SK-N-MC (cell line): ENCODE data around the gene TBRG4.
"Not testable (repeated sequence)": the region's sequence is repeated elsewhere in the genome, so short reads cannot be mapped to it uniquely, and the experiment has no call there.

ENCODE experiments used
- DNase-seq: peaks from one replicate; pipeline ENCODE4 v3.0.0-alpha.2; 2011; ENCODE audit warnings: low read depth, low spot score
- H3K27ac ChIP-seq: fragments of 200-600 bp; sonication (generic); 2 replicates; pipeline ENCODE4 v1.5.1; 2016; ENCODE audit warnings: mixed run types
- H3K36me3 ChIP-seq: fragments of 200-600 bp; sonication (generic); 2 replicates; pipeline ENCODE4 v1.6.1; 2017; ENCODE audit warnings: antibody characterized with exemption, low read length, mixed read lengths; ENCODE audit not compliant: insufficient read depth
- H3K4me3 ChIP-seq: fragments of 200-600 bp; sonication (generic); 2 replicates; pipeline ENCODE4 v1.5.1; 2016
- H3K9ac ChIP-seq: fragments of 200-600 bp; sonication (generic); 2 replicates; pipeline ENCODE4 v1.8.0; 2017; ENCODE audit warnings: mixed run types, mixed read lengths; ENCODE audit not compliant: insufficient read length
- H3K9me3 ChIP-seq: fragments of 200-600 bp; sonication (generic); 2 replicates; pipeline ENCODE4 v1.6.1; 2017; ENCODE audit warnings: low read depth, mild to moderate bottlenecking, antibody characterized with exemption, low read length, moderate library complexity, mixed read lengths
- EZH2 ChIP-seq: fragments of 200-600 bp; sonication (generic); IDR thresholded peaks from one replicate; pipeline ENCODE4 v1.6.1; 2017; ENCODE audit warnings: antibody characterized with exemption
- FOXP2 ChIP-seq: optimal IDR thresholded peaks from 2 replicates; pipeline ENCODE3; 2011; ENCODE audit warnings: mild to moderate bottlenecking, moderate library complexity; ENCODE audit not compliant: insufficient read depth; ENCODE audit errors: extremely low read length, control extremely low read depth
- POLR2AphosphoS5 ChIP-seq: IDR thresholded peaks from 2 replicates; pipeline ENCODE4 v1.6.1; 2012; ENCODE audit warnings: mild to moderate bottlenecking, low read depth, low read length, borderline replicate concordance

The TBRG4 gene

DNA sequence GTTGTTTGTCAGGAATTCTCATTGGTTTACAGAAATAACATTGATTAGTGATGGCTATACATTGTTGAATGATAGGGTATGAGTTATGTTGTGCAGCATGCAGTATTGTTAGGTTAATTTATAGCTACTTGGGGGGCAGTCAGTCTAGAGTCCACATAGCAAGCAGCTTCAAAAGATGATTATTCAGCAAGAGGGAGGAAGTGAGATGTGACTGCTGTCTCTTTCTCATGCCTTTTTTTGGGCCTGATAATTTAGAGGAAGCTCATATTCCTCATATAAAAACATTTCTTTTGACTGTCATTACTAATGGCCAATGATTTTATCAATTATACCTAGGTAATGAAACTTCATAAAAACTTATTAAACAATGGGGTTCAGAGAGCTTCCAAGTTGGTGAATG lies 3.4 kb upstream of the TBRG4 start:
- Histone ChIP-seq H3K9me3 (no peaks in the 10 kb centered on the region), H3K36me3 (no peaks in the 10 kb centered on the region), H3K27ac (no peak overlapping the region), H3K4me3 (no peak overlapping the region), H3K9ac (no peak overlapping the region)
- no peak for TF ChIP-seq EZH2
- TF ChIP-seq FOXP2 = no peak
- TF ChIP-seq POLR2AphosphoS5 = no peak
- DNase-seq = no peak

DNA sequence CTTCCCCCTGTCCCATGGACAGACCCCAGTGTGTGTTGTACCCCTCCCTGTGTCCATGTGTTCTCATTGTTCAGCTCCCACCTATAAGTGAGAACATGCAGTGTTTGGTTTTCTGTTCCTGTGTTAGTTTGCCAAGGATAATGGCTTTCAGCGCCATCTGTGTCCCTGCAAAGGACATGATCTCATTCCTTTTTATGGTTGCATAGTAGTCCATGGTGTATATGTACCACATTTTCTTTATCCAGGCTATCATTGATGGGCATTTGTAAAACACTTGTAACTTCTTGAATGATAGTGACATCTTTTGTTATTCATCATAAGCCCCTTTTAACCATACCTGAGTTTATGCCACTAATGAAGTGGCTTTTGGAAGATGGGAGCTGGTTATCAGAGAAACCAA lies 2.8 kb upstream of the TBRG4 start:
- H3K9me3 ChIP-seq, H3K27ac ChIP-seq, DNase-seq, H3K4me3 ChIP-seq, H3K9ac ChIP-seq, H3K36me3 ChIP-seq: not testable (repeated sequence)

DNA sequence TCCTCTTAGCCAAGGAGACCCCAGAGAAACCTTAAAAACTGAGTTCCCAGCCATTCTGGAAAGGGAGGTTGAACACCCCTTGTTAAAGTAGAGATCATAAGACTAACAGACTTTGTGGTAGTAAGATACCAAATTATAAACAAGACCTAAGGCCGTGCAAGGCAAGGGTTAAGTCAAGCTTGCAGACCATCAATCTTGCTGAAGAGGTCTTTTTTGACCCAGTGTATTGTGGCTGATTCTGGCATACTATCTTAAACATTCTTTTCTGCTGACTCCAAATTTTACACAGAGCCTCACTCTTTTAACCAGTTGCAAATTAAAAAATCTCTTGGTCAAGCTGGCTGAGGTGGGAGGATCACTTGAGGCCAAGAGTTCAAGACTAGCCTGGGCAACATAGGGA lies 1.2 kb upstream of the TBRG4 start:
- TF ChIP-seq FOXP2 = no peak
- no peak for TF ChIP-seq EZH2
- no peak for TF ChIP-seq POLR2AphosphoS5
- Histone ChIP-seq H3K27ac (no peak overlapping the region), H3K4me3 (peak overlapping the region; percentile 81; the same call in 1 of the 2 replicates), H3K36me3 (peaks cover 18% of the 10 kb centered on the region), H3K9ac (no peak overlapping the region), H3K9me3 (no peaks in the 10 kb centered on the region)
- no peak for DNase-seq

DNA sequence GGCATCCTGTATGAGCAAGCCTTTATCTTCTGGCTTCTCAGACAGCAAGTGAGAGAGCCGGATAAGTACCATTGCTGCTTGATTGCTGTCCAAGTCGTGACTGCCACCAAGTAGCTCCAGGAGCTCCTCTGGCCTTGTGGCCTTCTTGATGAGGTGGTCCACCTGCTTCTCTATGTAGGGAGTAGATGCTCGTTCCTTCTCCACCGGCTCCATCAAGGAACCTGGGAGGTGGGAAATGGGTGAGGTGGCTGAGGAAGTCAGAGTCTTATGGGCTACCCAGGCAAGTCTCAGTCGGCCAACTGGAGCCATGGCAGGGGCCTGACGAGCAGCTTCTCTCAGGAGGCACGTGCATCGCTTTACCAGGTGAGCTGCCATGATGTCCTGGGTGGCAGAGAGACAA lies 2.6 kb downstream of the TBRG4 start:
- H3K9ac ChIP-seq = no peak overlapping the region
- TF ChIP-seq EZH2 (no peak), FOXP2 (no peak), POLR2AphosphoS5 (no peak)
- peaks cover 56% of the 10 kb centered on the region for H3K36me3 ChIP-seq
- H3K27ac ChIP-seq = no peak overlapping the region
- H3K4me3 ChIP-seq = no peak overlapping the region
- no peak for DNase-seq
- no peaks in the 10 kb centered on the region for H3K9me3 ChIP-seq

DNA sequence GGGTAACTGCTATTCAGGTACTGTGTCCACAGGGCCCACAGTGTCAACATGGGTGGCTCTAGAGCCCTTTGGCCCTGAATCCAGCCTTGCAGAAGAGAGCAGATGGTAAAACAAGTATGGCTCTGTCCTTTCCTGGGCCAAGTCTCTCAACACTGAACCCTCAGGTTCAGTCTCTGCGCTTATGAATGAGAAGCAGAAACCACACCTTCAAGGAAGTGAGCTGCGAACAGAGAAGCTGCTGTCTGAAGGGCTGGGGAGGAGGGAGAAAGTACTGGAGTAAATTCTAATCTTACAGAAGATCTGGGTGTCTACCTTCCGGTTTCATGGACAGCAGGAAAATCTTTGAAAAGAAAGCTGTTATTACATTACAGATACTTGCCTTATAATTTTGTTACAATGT lies 4.1 kb downstream of the TBRG4 start:
- no peak for DNase-seq
- H3K27ac ChIP-seq = no peak overlapping the region
- TF ChIP-seq EZH2 (no peak), FOXP2 (no peak), POLR2AphosphoS5 (no peak)
- H3K36me3 ChIP-seq = peaks cover 71% of the 10 kb centered on the region
- H3K9me3 ChIP-seq = no peaks in the 10 kb centered on the region
- no peak overlapping the region for H3K9ac ChIP-seq
- H3K4me3 ChIP-seq = no peak overlapping the region

DNA sequence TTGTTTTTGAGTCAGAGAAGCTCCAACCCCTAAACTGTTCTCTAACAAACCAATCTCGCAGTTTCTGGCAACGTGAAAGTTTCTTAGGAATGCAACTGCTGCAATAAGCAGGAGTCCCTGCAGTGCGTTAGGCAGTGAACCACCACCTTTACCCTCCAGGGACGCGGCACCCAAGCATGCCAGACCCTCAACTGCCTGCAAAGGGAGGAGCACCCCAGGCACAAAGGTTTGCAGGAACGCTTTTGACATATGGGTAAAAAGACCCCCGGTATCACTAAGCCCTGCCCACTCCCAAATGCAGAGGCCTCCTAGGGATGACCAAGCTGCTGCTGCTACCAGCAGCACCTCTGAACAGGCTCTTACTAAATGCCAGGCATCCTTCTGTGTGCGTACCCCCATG lies 4.7 kb downstream of the TBRG4 start:
- Histone ChIP-seq H3K9me3 (no peaks in the 10 kb centered on the region), H3K36me3 (peaks cover 77% of the 10 kb centered on the region), H3K9ac (no peak overlapping the region), H3K4me3 (no peak overlapping the region), H3K27ac (no peak overlapping the region)
- TF ChIP-seq EZH2 (no peak), POLR2AphosphoS5 (no peak), FOXP2 (no peak)
- DNase-seq = no peak

DNA sequence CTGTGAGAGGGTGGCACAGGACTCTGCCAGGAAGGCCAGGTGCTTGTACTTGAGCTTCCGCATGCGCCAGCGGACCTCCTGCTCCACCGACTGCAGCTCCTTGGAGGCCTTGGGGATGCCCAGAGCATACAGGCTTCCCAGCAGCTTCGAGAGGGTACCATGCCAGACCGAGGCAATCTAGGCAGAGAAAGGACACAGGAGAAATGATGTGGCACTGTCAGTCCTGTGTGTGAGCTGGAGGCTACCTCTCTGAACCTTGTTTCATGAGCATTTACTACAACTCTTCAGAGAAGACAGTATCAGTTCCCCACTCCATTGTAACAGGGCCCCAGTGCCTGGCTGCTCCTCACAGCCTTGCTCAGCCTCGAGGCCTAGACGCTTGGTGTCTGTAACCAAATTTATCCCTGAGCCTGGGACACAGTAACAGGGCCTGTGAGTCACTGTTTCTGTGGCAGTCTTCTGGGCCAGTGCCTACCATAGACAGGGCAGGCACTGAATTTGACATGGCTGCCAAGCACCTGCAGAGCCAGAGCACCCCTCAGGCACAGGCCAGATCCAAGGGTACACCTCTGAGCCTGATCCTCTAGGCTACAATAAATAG lies 5.8 kb downstream of the TBRG4 start:
- Histone ChIP-seq H3K27ac (no peak overlapping the region), H3K9me3 (no peaks in the 10 kb centered on the region), H3K4me3 (no peak overlapping the region), H3K36me3 (peaks cover 88% of the 10 kb centered on the region), H3K9ac (no peak overlapping the region)
- no peak for TF ChIP-seq EZH2
- TF ChIP-seq POLR2AphosphoS5 = no peak
- TF ChIP-seq FOXP2 = no peak
- DNase-seq = no peak

DNA sequence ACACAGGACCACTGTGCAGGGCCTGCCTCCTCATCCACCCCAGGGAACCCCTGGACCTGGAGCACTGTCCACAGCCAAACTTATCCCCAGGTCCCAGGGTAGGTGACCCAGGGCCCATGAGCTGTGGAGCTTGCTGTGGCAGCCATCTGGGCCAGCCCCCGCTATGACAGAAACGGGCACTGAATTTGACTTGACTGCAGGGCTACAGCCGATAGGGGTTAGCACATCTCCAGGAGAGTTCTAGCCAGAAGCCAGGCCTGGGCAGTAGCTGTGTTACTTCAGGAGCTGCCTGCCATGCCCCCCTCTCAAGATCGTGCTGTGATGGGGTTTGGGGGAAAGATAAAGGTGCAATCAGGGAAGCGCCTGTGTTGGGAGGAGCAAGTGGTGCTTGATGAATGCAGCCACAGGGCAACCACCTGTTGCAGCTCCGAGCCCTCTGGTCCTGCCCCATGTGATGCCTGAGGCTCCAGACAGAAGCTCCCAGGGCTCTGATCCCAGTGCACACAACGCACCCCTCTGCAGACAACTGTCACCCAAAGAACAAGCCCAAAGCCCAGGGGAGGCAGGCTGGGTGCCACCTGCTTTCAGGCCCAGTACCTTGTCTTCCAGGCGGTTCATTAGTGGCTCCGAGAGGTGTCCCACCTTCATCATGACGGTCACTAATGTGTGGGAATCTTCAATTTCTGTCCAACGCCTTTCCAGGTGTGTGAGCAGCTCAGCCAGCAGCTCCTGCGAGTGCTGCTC lies 6.5 kb downstream of the TBRG4 start:
- Histone ChIP-seq H3K4me3 (no peak overlapping the region), H3K27ac (no peak overlapping the region), H3K36me3 (peaks cover 95% of the 10 kb centered on the region), H3K9ac (no peak overlapping the region), H3K9me3 (no peaks in the 10 kb centered on the region)
- TF ChIP-seq EZH2 = no peak
- no peak for TF ChIP-seq FOXP2
- TF ChIP-seq POLR2AphosphoS5 = no peak
- DNase-seq = no peak

DNA sequence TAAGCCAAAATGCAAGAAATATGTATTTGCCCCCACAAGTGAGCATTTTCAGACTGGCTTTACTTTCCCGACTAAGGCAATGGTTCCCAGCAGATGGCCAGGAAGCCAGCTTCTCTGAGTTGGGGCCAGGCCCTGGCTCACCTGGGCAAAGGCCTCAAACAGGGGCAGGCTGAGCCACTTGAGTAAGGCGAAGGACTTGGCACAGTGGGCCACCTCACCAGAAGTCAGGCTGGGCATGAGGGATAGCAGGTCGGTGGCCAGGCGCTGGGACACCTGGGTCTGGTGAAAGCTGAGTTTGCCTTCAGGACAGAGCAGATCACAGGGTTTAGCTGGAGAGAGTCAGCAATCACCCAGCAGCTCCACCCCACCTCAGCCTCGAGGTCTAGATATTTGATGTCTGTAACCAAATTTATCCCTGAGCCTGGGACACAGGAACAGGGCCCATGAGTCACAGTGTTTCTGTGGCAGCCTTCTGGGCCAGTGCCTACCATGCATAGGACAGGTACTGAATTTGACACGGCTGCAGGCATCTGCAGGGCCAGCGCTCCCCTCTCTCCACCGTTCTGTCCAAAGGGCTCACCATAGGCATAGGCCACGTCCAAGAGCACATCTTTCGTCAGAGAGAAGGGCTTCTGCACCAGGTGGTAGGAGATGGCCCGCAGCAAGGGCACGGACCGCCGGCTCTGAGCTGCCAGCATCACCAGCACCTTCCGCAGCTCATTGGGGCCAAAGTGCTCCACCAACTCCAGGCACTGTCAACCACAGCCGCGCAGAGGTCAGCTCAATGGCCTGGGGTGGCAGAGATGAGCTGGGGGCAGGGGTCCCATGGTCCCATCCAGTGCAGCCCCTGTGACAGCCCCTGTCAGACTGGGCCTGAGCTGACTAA lies 7.3 kb downstream of the TBRG4 start:
- H3K9me3 ChIP-seq = no peaks in the 10 kb centered on the region
- H3K27ac ChIP-seq = no peak overlapping the region
- no peak overlapping the region for H3K4me3 ChIP-seq
- DNase-seq = no peak
- H3K36me3 ChIP-seq = peaks cover 100% of the 10 kb centered on the region
- H3K9ac ChIP-seq = no peak overlapping the region
- TF ChIP-seq EZH2 (no peak), POLR2AphosphoS5 (no peak), FOXP2 (no peak)
